Panc1 (cell line): ENCODE results near the gene C12orf56.

Source experiments
- POLR2AphosphoS5 ChIP-seq: IDR thresholded peaks from 2 replicates; pipeline ENCODE4 v1.6.1; 2012; ENCODE audit warnings: mild to moderate bottlenecking, low read depth, low read length, moderate library complexity
- REST ChIP-seq, 2 experiments: IDR thresholded peaks; 2 replicates each; pipeline ENCODE4 v1.6.1; 2011 to 2012; ENCODE audit warnings: low read depth in 2 of 2, control low read depth in 1 of 2, low read length in 1 of 2, mild to moderate bottlenecking in 1 of 2, moderate library complexity in 1 of 2; ENCODE audit not compliant: insufficient read depth in 1 of 2
- SIN3A ChIP-seq: IDR thresholded peaks from 2 replicates; pipeline ENCODE4 v1.6.1; 2012; ENCODE audit warnings: low read depth, mild to moderate bottlenecking, low read length, moderate library complexity, borderline replicate concordance; ENCODE audit not compliant: insufficient read depth
- TCF7L2 ChIP-seq: IDR thresholded peaks from 2 replicates; pipeline ENCODE4 v1.6.1; 2011; ENCODE audit warnings: mild to moderate bottlenecking, low read depth, low read length, inconsistent platforms
- TF ChIP-seq, protein P1 (sequence below): fragments of 450-650 bp; IDR thresholded peaks from 2 replicates; pipeline ENCODE4 v1.5.1; 2017; ENCODE audit warnings: mild to moderate bottlenecking

GRCh38 chr12:64269161-64269560 is 121.4 kb downstream of the C12orf56 start:
- TF ChIP-seq, protein P1, sequence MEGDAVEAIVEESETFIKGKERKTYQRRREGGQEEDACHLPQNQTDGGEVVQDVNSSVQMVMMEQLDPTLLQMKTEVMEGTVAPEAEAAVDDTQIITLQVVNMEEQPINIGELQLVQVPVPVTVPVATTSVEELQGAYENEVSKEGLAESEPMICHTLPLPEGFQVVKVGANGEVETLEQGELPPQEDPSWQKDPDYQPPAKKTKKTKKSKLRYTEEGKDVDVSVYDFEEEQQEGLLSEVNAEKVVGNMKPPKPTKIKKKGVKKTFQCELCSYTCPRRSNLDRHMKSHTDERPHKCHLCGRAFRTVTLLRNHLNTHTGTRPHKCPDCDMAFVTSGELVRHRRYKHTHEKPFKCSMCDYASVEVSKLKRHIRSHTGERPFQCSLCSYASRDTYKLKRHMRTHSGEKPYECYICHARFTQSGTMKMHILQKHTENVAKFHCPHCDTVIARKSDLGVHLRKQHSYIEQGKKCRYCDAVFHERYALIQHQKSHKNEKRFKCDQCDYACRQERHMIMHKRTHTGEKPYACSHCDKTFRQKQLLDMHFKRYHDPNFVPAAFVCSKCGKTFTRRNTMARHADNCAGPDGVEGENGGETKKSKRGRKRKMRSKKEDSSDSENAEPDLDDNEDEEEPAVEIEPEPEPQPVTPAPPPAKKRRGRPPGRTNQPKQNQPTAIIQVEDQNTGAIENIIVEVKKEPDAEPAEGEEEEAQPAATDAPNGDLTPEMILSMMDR: no peak
- no peak for TF ChIP-seq POLR2AphosphoS5
- TF ChIP-seq SIN3A: no peak
- no peak for TF ChIP-seq TCF7L2
- TF ChIP-seq REST (IDR thresholded peaks at IDR 0.05; ENCODE audit: insufficient read depth in 1 of 2, low read depth in 2 of 2, low read length in 1 of 2): no peak
